ENCODE measurements around the gene FAM20C. TPM values are rescaled to one million over a fixed set of nuclear protein-coding genes. Genes with fewer than 3 reads are reported as not detected.
A peak's percentile ranks its signal among the peaks of the same experiment; 100 is the strongest.

The FAM20C gene
- total RNA-seq, 1 donor, result 16.8 TPM

GRCh38 chr7:234051-234707, 41.8 kb downstream of the FAM20C start:
- TF ChIP-seq, protein P1, sequence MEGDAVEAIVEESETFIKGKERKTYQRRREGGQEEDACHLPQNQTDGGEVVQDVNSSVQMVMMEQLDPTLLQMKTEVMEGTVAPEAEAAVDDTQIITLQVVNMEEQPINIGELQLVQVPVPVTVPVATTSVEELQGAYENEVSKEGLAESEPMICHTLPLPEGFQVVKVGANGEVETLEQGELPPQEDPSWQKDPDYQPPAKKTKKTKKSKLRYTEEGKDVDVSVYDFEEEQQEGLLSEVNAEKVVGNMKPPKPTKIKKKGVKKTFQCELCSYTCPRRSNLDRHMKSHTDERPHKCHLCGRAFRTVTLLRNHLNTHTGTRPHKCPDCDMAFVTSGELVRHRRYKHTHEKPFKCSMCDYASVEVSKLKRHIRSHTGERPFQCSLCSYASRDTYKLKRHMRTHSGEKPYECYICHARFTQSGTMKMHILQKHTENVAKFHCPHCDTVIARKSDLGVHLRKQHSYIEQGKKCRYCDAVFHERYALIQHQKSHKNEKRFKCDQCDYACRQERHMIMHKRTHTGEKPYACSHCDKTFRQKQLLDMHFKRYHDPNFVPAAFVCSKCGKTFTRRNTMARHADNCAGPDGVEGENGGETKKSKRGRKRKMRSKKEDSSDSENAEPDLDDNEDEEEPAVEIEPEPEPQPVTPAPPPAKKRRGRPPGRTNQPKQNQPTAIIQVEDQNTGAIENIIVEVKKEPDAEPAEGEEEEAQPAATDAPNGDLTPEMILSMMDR (IDR thresholded peaks at IDR 0.05; ENCODE audit: insufficient read depth, low read depth, low read length), result no peak
- DNase-seq (ENCODE audit: low read depth), result peak; percentile 68
- peak overlapping the region; percentile 9 for H3K4me3 ChIP-seq (ENCODE audit: low read depth, low read length)

- peak; percentile 89 for DNase-seq (ENCODE audit: low read depth)
- TF ChIP-seq, protein P1 (IDR thresholded peaks at IDR 0.05; ENCODE audit: insufficient read depth, low read depth, low read length), result no peak
- peak overlapping the region; percentile 18 for H3K4me3 ChIP-seq (ENCODE audit: low read depth, low read length)
These were observed 42.6 kb downstream of the FAM20C start for GRCh38 chr7:234708-235553.

- DNase-seq (ENCODE audit: low read depth), result no peak
- TF ChIP-seq, protein P1 (IDR thresholded peaks at IDR 0.05; ENCODE audit: insufficient read depth, low read depth, low read length), result no peak
- no peak overlapping the region for H3K4me3 ChIP-seq (ENCODE audit: low read depth, low read length)
These were observed 43.4 kb downstream of the FAM20C start for GRCh38 chr7:235576-236395.

GRCh38 chr7:236967-237366, 44.6 kb downstream of the FAM20C start:
- TF ChIP-seq, protein P1 (IDR thresholded peaks at IDR 0.05; ENCODE audit: insufficient read depth, low read depth, low read length), result no peak
- DNase-seq (ENCODE audit: low read depth), result no peak
- H3K4me3 ChIP-seq (ENCODE audit: low read depth, low read length), result no peak overlapping the region

DNA sequence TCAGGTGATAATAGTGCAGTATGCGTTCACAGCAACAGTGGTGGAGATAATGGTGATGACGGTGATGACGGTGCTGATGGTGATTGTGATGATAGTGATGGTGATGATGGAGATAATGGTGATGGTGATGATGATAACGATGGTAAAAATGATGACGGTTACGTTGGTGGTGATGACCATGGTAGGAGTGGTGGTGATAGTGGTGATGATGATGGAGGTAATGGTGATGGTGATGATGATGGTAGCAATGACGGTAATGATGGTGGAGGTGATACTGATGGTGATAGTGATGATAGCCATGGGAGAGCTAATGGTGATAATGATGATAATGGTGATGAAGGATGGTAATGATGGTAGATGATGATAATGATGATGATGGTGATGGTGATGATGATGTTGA, 45.0 kb downstream of the FAM20C start:
- H3K4me3 ChIP-seq (ENCODE audit: low read depth, low read length), result no peak overlapping the region
- TF ChIP-seq, protein P1 (IDR thresholded peaks at IDR 0.05; ENCODE audit: insufficient read depth, low read depth, low read length), result no peak
- no peak for DNase-seq (ENCODE audit: low read depth)

DNA sequence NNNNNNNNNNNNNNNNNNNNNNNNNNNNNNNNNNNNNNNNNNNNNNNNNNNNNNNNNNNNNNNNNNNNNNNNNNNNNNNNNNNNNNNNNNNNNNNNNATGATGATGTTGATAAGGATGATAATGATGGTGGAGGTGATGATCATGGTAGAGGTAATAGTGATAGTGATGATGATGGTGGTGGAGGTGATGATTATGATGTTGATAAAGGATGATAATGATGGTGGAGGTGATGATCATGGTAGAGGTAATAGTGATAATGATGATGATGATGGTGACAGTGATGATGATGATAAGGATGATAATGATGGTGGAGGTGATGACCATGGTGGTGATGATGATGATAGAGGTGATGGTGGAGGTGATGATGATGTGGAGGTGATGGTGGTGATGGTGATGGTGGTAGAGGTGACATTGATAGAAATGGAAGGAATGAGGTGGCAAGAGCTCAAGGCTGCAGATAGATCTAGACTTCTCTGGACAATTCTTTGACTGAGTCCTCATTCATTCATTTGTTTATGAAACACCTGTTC, 47.8 kb downstream of the FAM20C start:
- no peak overlapping the region for H3K4me3 ChIP-seq (ENCODE audit: low read depth, low read length)
- TF ChIP-seq, protein P1 (IDR thresholded peaks at IDR 0.05; ENCODE audit: insufficient read depth, low read depth, low read length), result no peak
- no peak for DNase-seq (ENCODE audit: low read depth)
